ENCODE measurements around the gene TM7SF2. TPM values are rescaled to one million over a fixed set of nuclear protein-coding genes. Genes with fewer than 3 reads are reported as not detected.

TM7SF2 gene
- total RNA-seq, 1 donor from 2014 or later = 8.4 TPM

DNA sequence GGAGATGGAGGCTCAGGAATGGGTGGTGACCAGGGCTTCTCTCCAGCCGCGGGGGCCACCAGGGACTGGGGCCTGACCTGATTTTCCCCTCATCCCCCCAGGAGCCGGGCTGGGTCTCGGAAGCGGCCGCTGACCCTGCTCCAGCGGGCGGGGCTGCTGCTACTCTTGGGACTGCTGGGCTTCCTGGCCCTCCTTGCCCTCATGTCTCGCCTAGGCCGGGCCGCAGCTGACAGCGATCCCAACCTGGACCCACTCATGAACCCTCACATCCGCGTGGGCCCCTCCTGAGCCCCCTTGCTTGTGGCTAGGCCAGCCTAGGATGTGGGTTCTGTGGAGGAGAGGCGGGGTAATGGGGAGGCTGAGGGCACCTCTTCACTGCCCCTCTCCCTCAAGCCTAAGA, 23.8 kb upstream of the TM7SF2 start:
- no peak overlapping the region for H3K27ac ChIP-seq (ENCODE audit: low read depth, low read length)
- H3K36me3 ChIP-seq (ENCODE audit: control insufficient read depth in 3 of 3, insufficient read depth in 3 of 3, low read length in 3 of 3) = peaks cover 31 to 37% (median 32%) of the 10 kb centered on the region in 3 donors
- peaks cover 20 to 23% (median 21%) of the 10 kb centered on the region in 3 donors for H3K4me1 ChIP-seq (ENCODE audit: control insufficient read depth in 3 of 3, insufficient read depth in 3 of 3, low read length in 3 of 3)
- H3K9ac ChIP-seq (ENCODE audit: low read depth in 1 of 3, low read length in 3 of 3) = no peak overlapping the region
- no peaks in the 10 kb centered on the region for H3K9me3 ChIP-seq (ENCODE audit: control insufficient read depth in 3 of 3, low read length in 3 of 3)
- no peak overlapping the region for H3K4me3 ChIP-seq (ENCODE audit: low read length in 3 of 3)
- no peaks in the 10 kb centered on the region for H3K27me3 ChIP-seq (ENCODE audit: control insufficient read depth in 3 of 3, insufficient read depth in 3 of 3, low read length in 3 of 3)

DNA sequence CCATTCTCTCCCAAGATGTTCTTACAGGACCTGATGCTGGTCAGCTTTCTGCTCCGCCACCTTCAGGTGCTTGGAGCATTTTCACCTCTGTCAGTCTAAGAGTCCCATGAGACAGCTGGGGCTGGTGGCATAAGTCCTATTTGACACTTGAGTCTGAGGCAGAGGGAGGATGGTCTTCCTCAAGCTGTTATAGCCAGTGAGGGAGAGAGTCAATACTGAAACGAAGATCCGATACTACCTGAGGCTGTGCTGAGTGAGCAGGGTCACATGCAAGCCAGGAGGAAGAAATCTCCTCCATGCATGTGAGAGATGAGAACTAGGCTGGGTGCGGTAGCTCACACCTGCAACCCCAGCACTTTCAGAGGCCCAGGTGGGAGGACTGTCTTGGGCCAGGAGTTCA, 22.1 kb upstream of the TM7SF2 start:
- Histone ChIP-seq H3K4me1 (ENCODE audit: control insufficient read depth in 3 of 3, insufficient read depth in 3 of 3, low read length in 3 of 3) (peaks cover 9 to 12% (median 11%) of the 10 kb centered on the region in 3 donors), H3K9ac (ENCODE audit: low read depth in 1 of 3, low read length in 3 of 3) (no peak overlapping the region), H3K4me3 (ENCODE audit: low read length in 3 of 3) (no peak overlapping the region), H3K27ac (ENCODE audit: low read depth, low read length) (no peak overlapping the region), H3K9me3 (ENCODE audit: control insufficient read depth in 3 of 3, low read length in 3 of 3) (no peaks in the 10 kb centered on the region), H3K27me3 (ENCODE audit: control insufficient read depth in 3 of 3, insufficient read depth in 3 of 3, low read length in 3 of 3) (no peaks in the 10 kb centered on the region), H3K36me3 (ENCODE audit: control insufficient read depth in 3 of 3, insufficient read depth in 3 of 3, low read length in 3 of 3) (peaks cover 31 to 37% (median 32%) of the 10 kb centered on the region in 3 donors)

DNA sequence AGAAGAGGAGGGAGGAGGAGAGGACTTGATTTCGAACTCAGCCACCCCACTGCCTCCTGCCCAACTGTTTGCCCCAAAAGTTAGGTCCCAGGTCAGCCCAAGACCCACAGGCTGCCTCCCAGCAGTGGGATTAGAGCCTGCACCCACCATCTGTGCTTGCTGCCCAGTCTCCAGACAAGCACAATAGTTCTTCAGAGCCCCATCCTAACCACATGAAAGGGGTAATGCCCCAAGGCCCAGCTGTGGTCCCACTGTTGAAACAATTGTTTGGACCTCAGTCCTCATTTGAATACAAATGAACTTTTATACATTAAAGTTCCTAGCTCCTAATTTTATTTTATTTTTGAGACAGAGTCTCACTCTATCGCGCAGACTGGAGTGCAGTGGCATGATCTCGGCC, 21.0 kb upstream of the TM7SF2 start:
- Histone ChIP-seq H3K9me3 (ENCODE audit: control insufficient read depth in 3 of 3, low read length in 3 of 3) (no peaks in the 10 kb centered on the region), H3K9ac (ENCODE audit: low read depth in 1 of 3, low read length in 3 of 3) (no peak overlapping the region), H3K36me3 (ENCODE audit: control insufficient read depth in 3 of 3, insufficient read depth in 3 of 3, low read length in 3 of 3) (peaks cover 24 to 32% (median 29%) of the 10 kb centered on the region in 3 donors), H3K4me3 (ENCODE audit: low read length in 3 of 3) (no peak overlapping the region), H3K27ac (ENCODE audit: low read depth, low read length) (no peak overlapping the region), H3K27me3 (ENCODE audit: control insufficient read depth in 3 of 3, insufficient read depth in 3 of 3, low read length in 3 of 3) (no peaks in the 10 kb centered on the region), H3K4me1 (ENCODE audit: control insufficient read depth in 3 of 3, insufficient read depth in 3 of 3, low read length in 3 of 3) (peaks cover 1 to 4% (median 2%) of the 10 kb centered on the region in 3 donors)

DNA sequence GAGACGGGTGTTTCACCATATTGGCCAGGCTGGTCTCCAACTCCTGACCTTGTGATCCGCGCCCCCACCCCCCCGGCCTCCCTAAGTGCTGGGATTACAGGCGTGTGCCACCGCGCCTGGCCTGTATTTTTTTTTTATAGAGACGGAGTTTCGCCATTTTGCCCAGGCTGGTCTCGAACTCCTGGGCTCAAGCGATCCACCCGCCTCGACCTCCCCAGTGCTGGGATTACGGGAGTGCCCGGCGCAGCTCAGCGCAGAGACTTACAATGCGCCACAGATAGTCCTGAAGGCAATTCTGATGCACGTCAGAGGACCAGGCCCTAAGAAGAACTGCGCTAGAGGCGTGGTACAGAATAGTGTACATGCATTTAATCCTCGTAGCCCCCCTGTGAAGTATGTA, 16.2 kb upstream of the TM7SF2 start:
- peaks cover 12 to 27% (median 19%) of the 10 kb centered on the region in 3 donors for H3K4me1 ChIP-seq (ENCODE audit: control insufficient read depth in 3 of 3, insufficient read depth in 3 of 3, low read length in 3 of 3)
- peak overlapping the region; percentile 88 to 94 (median 90) for H3K4me3 ChIP-seq (ENCODE audit: low read length in 3 of 3)
- H3K9ac ChIP-seq (ENCODE audit: low read depth in 1 of 3, low read length in 3 of 3) = peak overlapping the region in 2 of 3 donors; percentile 75 to 88
- H3K36me3 ChIP-seq (ENCODE audit: control insufficient read depth in 3 of 3, insufficient read depth in 3 of 3, low read length in 3 of 3) = peaks cover 0 to 6% (median 4%) of the 10 kb centered on the region in 3 donors
- H3K27ac ChIP-seq (ENCODE audit: low read depth, low read length) = peak overlapping the region; percentile 88
- H3K9me3 ChIP-seq (ENCODE audit: control insufficient read depth in 3 of 3, low read length in 3 of 3) = no peaks in the 10 kb centered on the region
- H3K27me3 ChIP-seq (ENCODE audit: control insufficient read depth in 3 of 3, insufficient read depth in 3 of 3, low read length in 3 of 3) = no peaks in the 10 kb centered on the region

DNA sequence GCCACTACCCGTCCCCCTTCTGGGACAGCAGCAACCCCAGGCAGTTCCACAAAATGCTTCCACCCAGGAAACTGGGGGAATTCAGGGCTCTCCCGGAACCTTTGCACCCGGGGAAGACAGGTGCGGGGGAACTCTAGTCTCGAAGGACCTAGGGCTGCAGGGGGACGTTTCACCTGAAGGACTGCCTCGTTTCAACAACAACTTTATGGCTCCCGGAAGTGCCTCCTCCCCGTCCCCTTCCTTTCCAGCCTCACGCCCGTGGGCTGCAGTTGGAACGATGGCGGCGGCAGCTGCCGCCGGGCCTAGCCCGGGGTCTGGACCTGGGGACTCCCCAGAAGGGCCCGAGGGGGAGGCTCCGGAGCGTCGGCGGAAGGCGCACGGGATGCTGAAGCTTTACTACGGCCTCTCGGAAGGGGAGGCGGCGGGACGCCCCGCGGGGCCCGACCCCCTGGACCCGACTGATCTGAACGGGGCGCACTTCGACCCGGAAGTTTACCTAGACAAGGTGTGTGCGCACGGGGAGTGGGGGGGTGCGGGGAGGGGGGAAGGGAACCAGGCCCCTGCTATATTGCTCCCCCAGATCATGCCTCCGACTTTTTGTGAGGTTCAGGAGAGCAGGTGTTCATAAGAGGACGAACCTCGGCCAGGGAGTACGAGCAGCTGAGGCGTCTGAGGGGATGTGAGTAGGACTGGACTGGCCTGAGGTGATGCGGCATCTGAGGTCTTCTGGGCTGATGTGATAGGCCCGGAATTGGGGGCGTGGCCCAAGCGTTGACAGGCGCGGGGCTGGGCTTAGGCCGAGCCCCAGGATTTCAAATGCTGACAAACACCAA, 15.5 kb upstream of the TM7SF2 start, which contains the start of gene VPS51:
VPS51 (plus strand) TSS at position 241 of the 833 bp plus-strand sequence; CDS start at position 278, 37 bp downstream.
- H3K27ac ChIP-seq (ENCODE audit: low read depth, low read length) = peak within 1 kb of the TSS; percentile 88
- H3K9me3 ChIP-seq (ENCODE audit: control insufficient read depth in 3 of 3, low read length in 3 of 3) = no peaks in the 10 kb centered on the region
- peaks cover 12 to 27% (median 21%) of the 10 kb centered on the region in 3 donors for H3K4me1 ChIP-seq (ENCODE audit: control insufficient read depth in 3 of 3, insufficient read depth in 3 of 3, low read length in 3 of 3)
- H3K4me3 ChIP-seq (ENCODE audit: low read length in 3 of 3) = peak within 1 kb of the TSS; percentile 88 to 94 (median 90)
- peak within 1 kb of the TSS; percentile 77 to 88 (median 87) for H3K9ac ChIP-seq (ENCODE audit: low read depth in 1 of 3, low read length in 3 of 3)
- no peaks in the 10 kb centered on the region for H3K27me3 ChIP-seq (ENCODE audit: control insufficient read depth in 3 of 3, insufficient read depth in 3 of 3, low read length in 3 of 3)
- H3K36me3 ChIP-seq (ENCODE audit: control insufficient read depth in 3 of 3, insufficient read depth in 3 of 3, low read length in 3 of 3) = peaks cover 0 to 6% (median 4%) of the 10 kb centered on the region in 3 donors

DNA sequence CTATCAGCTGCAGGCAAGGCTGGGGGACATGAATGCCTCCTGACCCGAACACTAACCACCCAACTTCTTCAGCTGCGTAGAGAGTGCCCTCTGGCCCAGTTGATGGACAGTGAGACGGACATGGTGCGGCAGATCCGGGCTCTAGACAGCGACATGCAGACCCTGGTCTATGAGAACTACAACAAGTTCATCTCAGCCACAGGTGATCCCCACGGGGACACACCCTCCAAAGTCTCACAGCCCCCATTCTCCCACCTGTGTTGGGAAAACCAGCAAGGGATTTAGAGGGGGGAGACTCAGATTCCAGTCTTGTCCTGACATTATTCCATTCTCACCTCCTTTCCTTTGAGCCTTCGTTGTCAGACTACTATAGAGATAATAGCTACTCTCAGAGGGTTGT, 14.7 kb upstream of the TM7SF2 start:
- Histone ChIP-seq H3K4me1 (ENCODE audit: control insufficient read depth in 3 of 3, insufficient read depth in 3 of 3, low read length in 3 of 3) (peaks cover 12 to 28% (median 26%) of the 10 kb centered on the region in 3 donors), H3K27me3 (ENCODE audit: control insufficient read depth in 3 of 3, insufficient read depth in 3 of 3, low read length in 3 of 3) (no peaks in the 10 kb centered on the region), H3K4me3 (ENCODE audit: low read length in 3 of 3) (peak overlapping the region; percentile 88 to 94 (median 90)), H3K36me3 (ENCODE audit: control insufficient read depth in 3 of 3, insufficient read depth in 3 of 3, low read length in 3 of 3) (peaks cover 0 to 6% (median 4%) of the 10 kb centered on the region in 3 donors), H3K9ac (ENCODE audit: low read depth in 1 of 3, low read length in 3 of 3) (peak overlapping the region; percentile 77 to 88 (median 87)), H3K27ac (ENCODE audit: low read depth, low read length) (peak overlapping the region; percentile 88), H3K9me3 (ENCODE audit: control insufficient read depth in 3 of 3, low read length in 3 of 3) (no peaks in the 10 kb centered on the region)

DNA sequence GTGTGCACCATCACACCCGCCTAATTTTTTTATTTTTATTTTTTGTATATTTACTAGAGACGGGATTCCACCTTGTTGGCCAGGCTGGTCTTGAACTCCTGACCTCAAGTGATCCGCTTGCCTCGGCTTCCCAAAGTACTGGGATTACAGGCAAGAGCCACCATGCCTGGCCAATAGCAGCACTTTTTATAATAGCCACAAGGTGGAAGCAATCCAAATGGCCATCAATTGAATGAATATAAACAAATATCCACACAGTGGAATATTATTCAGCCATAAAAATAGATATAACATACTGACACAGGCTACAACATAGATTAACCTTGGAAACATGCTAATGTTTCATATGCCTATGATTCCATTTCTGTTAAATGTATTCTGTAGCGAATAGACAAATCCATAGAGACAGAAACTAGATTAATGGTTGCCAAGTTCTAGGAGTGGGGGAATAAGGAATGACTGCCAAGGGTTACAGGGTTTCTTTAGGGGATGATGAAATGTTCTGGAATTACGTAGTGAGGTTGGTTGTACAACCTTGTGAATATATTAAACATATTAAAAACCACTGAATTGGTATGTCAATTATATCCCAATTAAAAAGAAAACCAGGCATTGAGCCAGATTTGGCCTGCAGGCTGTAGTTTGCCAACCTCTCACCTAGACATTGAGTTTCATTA, 10.9 kb upstream of the TM7SF2 start:
- Histone ChIP-seq H3K9ac (ENCODE audit: low read depth in 1 of 3, low read length in 3 of 3) (no peak overlapping the region), H3K4me3 (ENCODE audit: low read length in 3 of 3) (no peak overlapping the region), H3K4me1 (ENCODE audit: control insufficient read depth in 3 of 3, insufficient read depth in 3 of 3, low read length in 3 of 3) (peaks cover 17 to 44% (median 44%) of the 10 kb centered on the region in 3 donors), H3K27ac (ENCODE audit: low read depth, low read length) (no peak overlapping the region), H3K27me3 (ENCODE audit: control insufficient read depth in 3 of 3, insufficient read depth in 3 of 3, low read length in 3 of 3) (no peaks in the 10 kb centered on the region), H3K36me3 (ENCODE audit: control insufficient read depth in 3 of 3, insufficient read depth in 3 of 3, low read length in 3 of 3) (peaks cover 4 to 10% (median 6%) of the 10 kb centered on the region in 3 donors), H3K9me3 (ENCODE audit: control insufficient read depth in 3 of 3, low read length in 3 of 3) (no peaks in the 10 kb centered on the region)

DNA sequence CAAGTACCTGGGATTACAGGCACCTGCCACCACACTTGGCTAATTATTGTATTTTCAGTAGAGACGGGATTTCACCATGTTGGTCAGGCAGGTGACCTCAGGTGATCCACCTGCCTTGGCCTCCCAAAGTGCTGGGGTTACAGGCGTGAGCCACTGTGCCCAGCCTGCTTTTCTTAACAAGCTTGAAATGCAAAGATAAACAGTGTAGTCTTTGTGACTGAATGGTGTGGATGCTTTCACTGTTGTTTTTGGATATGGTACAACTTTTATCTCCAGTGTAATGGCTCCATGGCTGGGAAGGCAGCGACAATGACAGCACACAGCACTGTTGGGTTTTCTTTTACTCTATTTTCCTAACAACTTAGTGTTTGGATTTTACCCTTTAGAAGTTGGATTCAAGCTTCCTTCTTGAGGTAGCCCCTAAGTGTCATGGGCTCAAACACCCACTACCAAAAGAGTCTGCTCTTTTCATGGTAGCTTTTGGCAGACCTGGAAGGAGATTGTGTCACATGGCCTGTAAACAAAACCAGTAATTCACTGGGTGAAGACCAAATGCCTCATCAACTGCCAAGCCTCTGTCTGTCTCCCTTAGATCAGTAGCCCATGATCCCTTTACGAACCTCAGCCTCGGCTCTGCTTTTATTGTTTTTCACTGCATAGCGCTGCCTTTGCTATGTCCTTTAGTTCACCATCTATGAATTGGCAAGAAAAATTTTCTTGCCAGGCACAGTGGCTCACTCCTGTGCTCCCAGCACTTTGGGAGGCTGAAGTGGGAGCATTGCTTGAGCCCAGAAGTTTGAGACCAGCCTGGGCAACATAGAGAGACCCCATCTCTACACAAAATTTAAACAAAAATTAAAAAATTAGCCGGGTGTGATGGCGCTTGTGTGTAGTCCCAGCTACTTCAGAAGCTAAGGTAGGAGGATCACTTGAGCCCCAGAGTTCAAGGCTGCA, 9.3 kb upstream of the TM7SF2 start:
- H3K9ac ChIP-seq (ENCODE audit: low read depth in 1 of 3, low read length in 3 of 3) = peak overlapping the region in 2 of 3 donors; percentile 30 to 42
- H3K27ac ChIP-seq (ENCODE audit: low read depth, low read length) = peak overlapping the region; percentile 64
- no peaks in the 10 kb centered on the region for H3K9me3 ChIP-seq (ENCODE audit: control insufficient read depth in 3 of 3, low read length in 3 of 3)
- H3K4me3 ChIP-seq (ENCODE audit: low read length in 3 of 3) = no peak overlapping the region
- H3K4me1 ChIP-seq (ENCODE audit: control insufficient read depth in 3 of 3, insufficient read depth in 3 of 3, low read length in 3 of 3) = peaks cover 11 to 37% (median 36%) of the 10 kb centered on the region in 3 donors
- H3K36me3 ChIP-seq (ENCODE audit: control insufficient read depth in 3 of 3, insufficient read depth in 3 of 3, low read length in 3 of 3) = peaks cover 4 to 10% (median 6%) of the 10 kb centered on the region in 3 donors
- H3K27me3 ChIP-seq (ENCODE audit: control insufficient read depth in 3 of 3, insufficient read depth in 3 of 3, low read length in 3 of 3) = no peaks in the 10 kb centered on the region

DNA sequence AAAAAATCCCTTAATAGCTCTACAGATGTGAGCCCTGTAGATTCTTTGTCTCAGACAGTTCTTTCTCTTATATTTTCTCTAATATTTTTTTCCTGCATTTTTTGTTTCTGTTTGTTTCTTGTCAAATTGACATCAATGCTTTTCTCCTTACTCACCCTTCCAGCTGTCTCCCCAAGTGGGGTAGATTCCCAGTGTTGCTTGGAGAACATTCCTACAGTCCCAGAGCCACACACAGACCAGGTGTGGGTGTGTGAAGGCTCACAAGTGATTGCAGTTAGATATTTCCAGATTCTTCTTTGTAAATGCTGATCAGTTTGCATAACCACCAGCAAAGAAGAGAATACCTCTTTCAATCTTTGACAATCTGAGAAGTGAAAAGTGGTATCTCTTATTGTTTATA, 8.2 kb upstream of the TM7SF2 start:
- Histone ChIP-seq H3K36me3 (ENCODE audit: control insufficient read depth in 3 of 3, insufficient read depth in 3 of 3, low read length in 3 of 3) (peaks cover 5 to 13% (median 12%) of the 10 kb centered on the region in 3 donors), H3K27ac (ENCODE audit: low read depth, low read length) (peak overlapping the region; percentile 64), H3K4me3 (ENCODE audit: low read length in 3 of 3) (no peak overlapping the region), H3K9me3 (ENCODE audit: control insufficient read depth in 3 of 3, low read length in 3 of 3) (no peaks in the 10 kb centered on the region), H3K4me1 (ENCODE audit: control insufficient read depth in 3 of 3, insufficient read depth in 3 of 3, low read length in 3 of 3) (peaks cover 11 to 37% (median 32%) of the 10 kb centered on the region in 3 donors), H3K9ac (ENCODE audit: low read depth in 1 of 3, low read length in 3 of 3) (no peak overlapping the region), H3K27me3 (ENCODE audit: control insufficient read depth in 3 of 3, insufficient read depth in 3 of 3, low read length in 3 of 3) (no peaks in the 10 kb centered on the region)
